ENCODE data around the gene MAN1B1. TPM values are rescaled to one million over a fixed set of nuclear protein-coding genes. Genes with fewer than 3 reads are reported as not detected.

The MAN1B1 gene
- total RNA-seq, 1 experiment from 2014 or later, result 51.8 TPM

DNA sequence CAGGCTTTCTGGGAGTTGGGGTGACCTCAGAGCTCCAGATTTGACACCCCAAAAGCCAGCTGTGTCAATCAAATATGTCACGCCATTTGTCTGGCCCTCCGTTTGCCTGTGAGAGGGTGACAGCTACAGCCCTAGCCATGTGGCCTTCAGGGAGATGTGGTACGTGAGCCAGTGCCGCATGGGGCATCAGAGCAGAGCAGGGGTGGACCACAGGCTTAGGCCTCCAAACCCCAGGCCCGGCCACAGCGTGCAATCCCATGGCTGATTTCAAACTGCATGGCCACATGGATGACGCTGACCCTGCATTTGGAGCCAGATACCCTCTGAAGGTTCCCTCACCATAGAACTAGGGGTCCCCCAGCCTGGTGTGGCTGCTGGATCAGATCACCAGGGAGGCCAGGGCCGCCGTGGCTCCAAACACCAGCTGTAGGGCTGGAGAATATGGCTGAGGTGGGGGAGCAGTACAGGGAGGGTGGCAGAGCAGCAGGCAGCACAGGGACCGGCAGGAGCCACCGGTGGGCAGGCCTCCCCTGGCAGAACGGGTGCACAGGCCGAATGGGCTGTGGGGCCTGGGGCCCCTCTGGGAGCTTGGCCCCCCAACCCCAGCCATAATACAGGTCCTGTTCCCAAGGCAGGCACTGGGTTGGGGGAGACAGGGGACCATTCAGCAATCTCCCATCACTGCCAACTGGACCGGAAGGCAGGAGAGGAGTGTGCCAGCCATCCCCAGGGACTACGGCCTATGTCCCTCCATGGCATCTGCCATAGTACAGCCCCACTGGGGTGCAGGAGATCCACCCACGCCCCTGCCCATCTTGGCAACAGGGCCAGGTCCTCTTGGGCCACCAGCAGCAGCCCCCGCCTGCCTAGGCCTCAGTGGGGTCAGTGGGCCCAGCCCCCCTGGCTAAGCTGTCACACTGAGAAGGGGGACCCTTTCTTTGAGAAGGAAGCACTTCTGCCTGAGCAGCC is 18.0 kb upstream of the MAN1B1 start:
- Histone ChIP-seq H3K36me3 (peaks cover 11% of the 10 kb centered on the region; the same call in 1 of the 2 replicates), H3K4me3 (peak overlapping the region; percentile 70), H3K9me3 (replicated peaks) (0 out of 2 replicates have a peak, but pooled peaks cover 3% of the 10 kb centered on the region), H3K4me1 (replicated peaks) (peaks cover 28% of the 10 kb centered on the region), H3K27me3 (replicated peaks) (no peaks in the 10 kb centered on the region), H3K27ac (no peak overlapping the region)
- no peak for DNase-seq (ENCODE audit: low read depth in 1 of 2, low spot score in 2 of 2)

DNA sequence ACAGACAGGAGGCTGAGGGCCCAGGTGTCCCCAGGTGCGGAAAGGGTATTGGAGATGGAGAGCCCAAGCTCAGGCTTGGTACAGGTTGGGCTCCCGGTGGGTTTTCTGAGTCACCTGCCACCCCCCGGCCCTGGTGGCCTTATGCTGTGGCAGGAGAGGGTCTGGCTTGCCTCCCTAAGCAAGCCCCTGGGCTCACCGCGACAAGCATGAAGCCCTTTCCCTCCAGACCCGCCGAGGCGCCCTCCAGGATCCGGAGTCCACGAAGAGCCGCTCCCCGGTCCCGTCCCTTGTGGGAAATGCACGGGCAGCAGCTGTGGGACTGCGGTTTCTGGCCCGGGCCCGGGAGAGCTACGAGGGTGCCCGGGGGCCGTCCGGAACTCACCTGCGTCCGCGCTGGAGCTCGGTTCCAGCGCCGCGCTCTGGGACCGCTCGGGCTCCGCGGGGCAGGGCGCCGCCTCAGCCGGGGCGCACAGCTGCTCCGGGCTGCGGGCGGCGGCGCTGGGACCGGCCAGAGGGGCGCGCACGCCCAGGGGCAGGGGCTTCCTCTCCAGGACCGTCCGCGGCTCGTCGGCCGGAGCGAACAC is 17.2 kb upstream of the MAN1B1 start:
- Histone ChIP-seq H3K27me3 (replicated peaks) (no peaks in the 10 kb centered on the region), H3K27ac (no peak overlapping the region), H3K36me3 (peaks cover 7% of the 10 kb centered on the region; the same call in 1 of the 2 replicates), H3K4me3 (peak overlapping the region; percentile 70), H3K4me1 (replicated peaks) (peaks cover 26% of the 10 kb centered on the region), H3K9me3 (replicated peaks) (0 out of 2 replicates have a peak, but pooled peaks cover 3% of the 10 kb centered on the region)
- no peak for DNase-seq (ENCODE audit: low read depth in 1 of 2, low spot score in 2 of 2)

DNA sequence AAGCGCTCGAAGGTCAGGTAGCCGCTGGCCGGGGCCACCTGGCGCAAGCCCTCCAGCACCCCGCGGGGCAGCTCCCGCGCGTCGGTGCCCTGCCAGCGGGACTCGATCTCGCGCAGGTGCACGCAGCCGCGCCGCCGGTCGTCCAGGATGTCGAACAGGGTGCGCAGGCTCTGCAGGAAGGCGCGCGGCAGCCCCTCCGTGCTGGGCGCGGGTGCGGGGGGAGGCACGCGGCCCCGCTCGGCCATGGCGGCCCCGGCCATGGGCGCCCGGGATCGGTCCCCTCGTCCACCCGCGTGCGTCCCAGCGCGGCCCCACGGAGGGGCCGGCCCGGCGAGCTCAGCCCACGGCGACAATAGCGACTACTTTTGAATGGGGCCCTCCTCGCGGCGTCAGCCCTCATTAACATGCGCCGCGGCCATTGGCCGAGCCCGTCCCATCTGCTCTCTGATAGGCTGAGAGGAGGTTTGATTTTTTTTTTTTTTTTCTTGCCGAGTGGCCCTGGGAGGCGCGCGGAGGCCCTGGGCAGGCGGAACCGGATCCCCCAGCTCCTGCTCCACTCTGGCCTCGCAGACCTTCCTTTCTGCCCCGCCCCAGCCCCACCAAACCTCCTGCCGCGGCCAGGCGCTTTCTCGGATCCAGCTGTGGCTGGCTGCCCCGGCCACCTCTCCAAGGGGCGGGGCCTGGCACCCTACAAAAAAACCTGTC is 16.4 kb upstream of the MAN1B1 start, which contains the start of gene SAPCD2:
TSS of gene SAPCD2 (minus strand) at position 357 of the 705 bp plus-strand sequence. CDS start at position 260, 97 bp downstream.
- DNase-seq (ENCODE audit: low read depth in 1 of 2, low spot score in 2 of 2), result peak; percentile 77 to 79
- Histone ChIP-seq H3K27me3 (replicated peaks) (no peaks in the 10 kb centered on the region), H3K27ac (no peak within 1 kb of the TSS)

GRCh38 chr9:137070906-137071275 is 15.9 kb upstream of the MAN1B1 start:
- H3K4me1 ChIP-seq (replicated peaks), result peaks cover 34% of the 10 kb centered on the region
- H3K36me3 ChIP-seq, result peaks cover 7% of the 10 kb centered on the region; the same call in 1 of the 2 replicates
- no peaks in the 10 kb centered on the region for H3K27me3 ChIP-seq (replicated peaks)
- 0 out of 2 replicates have a peak, but pooled peaks cover 3% of the 10 kb centered on the region for H3K9me3 ChIP-seq (replicated peaks)
- no peak for DNase-seq (ENCODE audit: low read depth in 1 of 2, low spot score in 2 of 2)
- no peak overlapping the region for H3K27ac ChIP-seq
- peak overlapping the region; percentile 70 for H3K4me3 ChIP-seq

More for the DNA sequence above, 16.4 kb upstream of the MAN1B1 start, which contains the start of gene SAPCD2:
- Histone ChIP-seq H3K4me3 (peak within 1 kb of the TSS; percentile 70), H3K36me3 (peaks cover 7% of the 10 kb centered on the region; the same call in 1 of the 2 replicates), H3K4me1 (replicated peaks) (peaks cover 33% of the 10 kb centered on the region), H3K9me3 (replicated peaks) (0 out of 2 replicates have a peak, but pooled peaks cover 3% of the 10 kb centered on the region)

- Histone ChIP-seq H3K36me3 (peaks cover 7% of the 10 kb centered on the region; the same call in 1 of the 2 replicates), H3K4me3 (peak overlapping the region; percentile 70; the same call in 1 of the 2 replicates), H3K27ac (no peak overlapping the region), H3K4me1 (replicated peaks) (peaks cover 34% of the 10 kb centered on the region), H3K27me3 (replicated peaks) (no peaks in the 10 kb centered on the region), H3K9me3 (replicated peaks) (0 out of 2 replicates have a peak, but pooled peaks cover 3% of the 10 kb centered on the region)
- no peak for DNase-seq (ENCODE audit: low read depth in 1 of 2, low spot score in 2 of 2)
Measured at GRCh38 chr9:137071282-137071681, 15.5 kb upstream of the MAN1B1 start.

- Histone ChIP-seq H3K27ac (no peak overlapping the region), H3K36me3 (peaks cover 7% of the 10 kb centered on the region), H3K27me3 (replicated peaks) (no peaks in the 10 kb centered on the region), H3K9me3 (replicated peaks) (0 out of 2 replicates have a peak, but pooled peaks cover 3% of the 10 kb centered on the region), H3K4me1 (replicated peaks) (peaks cover 44% of the 10 kb centered on the region), H3K4me3 (no peak overlapping the region)
- DNase-seq (ENCODE audit: low read depth in 1 of 2, low spot score in 2 of 2), result no peak
Measured at GRCh38 chr9:137073992-137074399, 12.8 kb upstream of the MAN1B1 start.

DNA sequence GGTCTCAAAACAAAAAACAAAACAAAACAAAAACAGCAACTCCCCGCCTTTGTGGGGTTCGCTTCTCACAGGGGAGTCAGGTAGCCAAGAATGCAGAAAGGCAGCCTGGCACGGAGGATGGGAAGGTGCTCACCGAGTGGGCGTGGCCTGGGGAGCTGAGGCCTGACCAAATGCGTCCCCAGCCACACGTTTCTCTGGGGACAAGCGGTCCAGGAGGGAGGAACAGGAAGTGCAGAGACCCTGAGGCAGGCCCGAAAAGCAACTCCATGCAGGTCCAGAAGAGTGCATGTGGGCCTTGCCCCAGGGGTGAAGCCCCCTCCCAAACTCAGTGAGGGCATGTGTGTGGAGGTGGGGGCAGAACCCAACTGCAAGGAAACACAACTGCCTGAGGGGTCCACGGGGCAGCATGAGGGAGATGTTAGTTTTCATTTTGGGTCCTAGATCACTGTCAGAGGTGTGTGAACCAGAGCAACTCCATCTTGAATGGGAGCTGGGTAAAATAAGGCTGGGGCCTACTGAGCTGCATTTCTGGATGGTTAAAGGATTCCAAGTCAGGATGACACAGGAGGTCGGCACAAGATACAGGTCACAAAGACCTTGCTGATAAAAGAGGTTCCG is 12.0 kb upstream of the MAN1B1 start:
- Histone ChIP-seq H3K27me3 (replicated peaks) (no peaks in the 10 kb centered on the region), H3K9me3 (replicated peaks) (0 out of 2 replicates have a peak, but pooled peaks cover 3% of the 10 kb centered on the region), H3K36me3 (peaks cover 7% of the 10 kb centered on the region), H3K4me3 (no peak overlapping the region), H3K27ac (no peak overlapping the region), H3K4me1 (replicated peaks) (peaks cover 36% of the 10 kb centered on the region)
- no peak for DNase-seq (ENCODE audit: low read depth in 1 of 2, low spot score in 2 of 2)

- H3K4me3 ChIP-seq, result no peak overlapping the region
- DNase-seq (ENCODE audit: low read depth in 1 of 2, low spot score in 2 of 2), result no peak
- no peaks in the 10 kb centered on the region for H3K9me3 ChIP-seq (replicated peaks)
Measured at GRCh38 chr9:137075275-137075775, 11.5 kb upstream of the MAN1B1 start.

GRCh38 chr9:137076636-137077009 is 10.2 kb upstream of the MAN1B1 start:
- Histone ChIP-seq H3K4me3 (peak overlapping the region; percentile 54), H3K27ac (no peak overlapping the region), H3K4me1 (replicated peaks) (peaks cover 21% of the 10 kb centered on the region), H3K36me3 (peaks cover 10% of the 10 kb centered on the region; the same call in 1 of the 2 replicates), H3K27me3 (replicated peaks) (no peaks in the 10 kb centered on the region), H3K9me3 (replicated peaks) (no peaks in the 10 kb centered on the region)
- DNase-seq (ENCODE audit: low read depth in 1 of 2, low spot score in 2 of 2), result no peak

More at GRCh38 chr9:137075275-137075775, 11.5 kb upstream of the MAN1B1 start:
- Histone ChIP-seq H3K4me1 (replicated peaks) (peaks cover 31% of the 10 kb centered on the region), H3K27ac (no peak overlapping the region), H3K36me3 (peaks cover 4% of the 10 kb centered on the region), H3K27me3 (replicated peaks) (no peaks in the 10 kb centered on the region)

- Histone ChIP-seq H3K27me3 (replicated peaks) (no peaks in the 10 kb centered on the region), H3K9me3 (replicated peaks) (no peaks in the 10 kb centered on the region), H3K4me1 (replicated peaks) (peaks cover 21% of the 10 kb centered on the region), H3K4me3 (peak within 1 kb of the TSS; percentile 54), H3K36me3 (peaks cover 12% of the 10 kb centered on the region; the same call in 1 of the 2 replicates), H3K27ac (no peak within 1 kb of the TSS)
- DNase-seq (ENCODE audit: low read depth in 1 of 2, low spot score in 2 of 2), result peak in 1 of 2 experiments; percentile 67
Measured at GRCh38 chr9:137077010-137077747, 9.6 kb upstream of the MAN1B1 start, which contains the start of gene UAP1L1. Gene UAP1L1, plus strand, starts transcription at chr9:137077517. Its CDS starts 16 bp downstream, at chr9:137077533.

DNA sequence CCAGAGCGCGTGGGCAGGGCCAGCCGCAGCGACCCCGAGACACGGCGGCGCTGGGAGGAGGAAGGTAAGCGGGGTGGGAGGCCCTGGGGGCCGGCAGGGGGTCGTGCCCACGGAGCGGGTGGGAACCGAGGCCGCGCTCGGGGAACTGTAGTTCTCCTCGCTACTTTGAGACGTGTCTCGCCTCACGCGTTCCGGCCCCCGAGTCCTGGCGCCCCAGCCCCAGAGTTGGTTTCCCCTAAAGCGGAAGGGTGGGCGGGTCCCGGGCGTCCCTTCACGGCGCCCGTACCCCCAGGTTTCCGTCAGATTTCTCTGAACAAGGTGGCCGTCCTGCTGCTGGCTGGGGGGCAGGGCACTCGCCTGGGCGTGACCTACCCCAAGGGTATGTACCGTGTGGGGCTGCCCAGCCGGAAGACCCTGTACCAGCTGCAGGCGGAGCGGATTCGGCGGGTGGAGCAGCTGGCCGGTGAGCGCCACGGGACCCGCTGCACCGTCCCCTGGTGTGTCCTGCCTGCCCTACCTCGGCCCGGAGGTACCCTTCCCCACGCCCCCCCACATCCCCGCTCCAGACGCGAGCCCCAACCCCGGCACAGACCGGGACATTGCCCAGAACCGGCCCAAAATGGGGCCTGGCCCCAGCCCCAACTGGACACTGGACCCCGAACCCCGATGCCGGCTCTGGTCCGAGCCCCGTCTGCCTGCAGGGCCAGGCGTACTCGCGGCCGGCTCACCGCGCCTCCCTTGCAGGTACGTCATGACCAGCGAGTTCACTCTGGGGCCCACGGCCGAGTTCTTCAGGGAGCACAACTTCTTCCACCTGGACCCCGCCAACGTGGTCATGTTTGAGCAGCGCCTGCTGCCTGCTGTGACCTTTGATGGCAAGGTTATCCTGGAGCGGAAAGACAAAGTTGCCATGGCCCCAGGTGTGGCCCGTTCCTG is 8.8 kb upstream of the MAN1B1 start:
- Histone ChIP-seq H3K27me3 (replicated peaks) (no peaks in the 10 kb centered on the region), H3K36me3 (peaks cover 20% of the 10 kb centered on the region), H3K4me3 (peak overlapping the region; percentile 54), H3K27ac (no peak overlapping the region), H3K9me3 (replicated peaks) (no peaks in the 10 kb centered on the region), H3K4me1 (replicated peaks) (peaks cover 27% of the 10 kb centered on the region)
- DNase-seq (ENCODE audit: low read depth in 1 of 2, low spot score in 2 of 2), result no peak
